ENCODE results near the gene AKAP13.
A peak's percentile ranks its signal among the peaks of the same experiment; 100 is the strongest.

Gene AKAP13

DNA sequence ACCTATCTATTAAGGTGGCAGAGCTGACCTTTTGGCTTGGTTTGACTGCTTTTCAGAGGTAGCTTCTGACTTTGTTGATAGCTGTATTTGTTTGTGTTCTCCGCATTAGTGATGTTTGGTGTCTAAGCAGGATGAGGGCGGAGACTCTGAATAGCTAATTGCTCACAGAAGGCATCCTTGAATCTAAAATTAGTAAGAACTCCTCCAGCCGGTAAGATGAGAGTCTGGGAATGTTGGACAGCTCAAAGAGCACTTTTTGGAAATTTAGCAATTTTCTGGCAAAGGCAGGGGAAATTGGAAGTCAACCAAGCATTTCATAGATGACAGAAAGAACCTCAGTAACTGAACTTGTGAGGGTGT lies 240.3 kb downstream of the AKAP13 start:
- TF ChIP-seq, protein P1, sequence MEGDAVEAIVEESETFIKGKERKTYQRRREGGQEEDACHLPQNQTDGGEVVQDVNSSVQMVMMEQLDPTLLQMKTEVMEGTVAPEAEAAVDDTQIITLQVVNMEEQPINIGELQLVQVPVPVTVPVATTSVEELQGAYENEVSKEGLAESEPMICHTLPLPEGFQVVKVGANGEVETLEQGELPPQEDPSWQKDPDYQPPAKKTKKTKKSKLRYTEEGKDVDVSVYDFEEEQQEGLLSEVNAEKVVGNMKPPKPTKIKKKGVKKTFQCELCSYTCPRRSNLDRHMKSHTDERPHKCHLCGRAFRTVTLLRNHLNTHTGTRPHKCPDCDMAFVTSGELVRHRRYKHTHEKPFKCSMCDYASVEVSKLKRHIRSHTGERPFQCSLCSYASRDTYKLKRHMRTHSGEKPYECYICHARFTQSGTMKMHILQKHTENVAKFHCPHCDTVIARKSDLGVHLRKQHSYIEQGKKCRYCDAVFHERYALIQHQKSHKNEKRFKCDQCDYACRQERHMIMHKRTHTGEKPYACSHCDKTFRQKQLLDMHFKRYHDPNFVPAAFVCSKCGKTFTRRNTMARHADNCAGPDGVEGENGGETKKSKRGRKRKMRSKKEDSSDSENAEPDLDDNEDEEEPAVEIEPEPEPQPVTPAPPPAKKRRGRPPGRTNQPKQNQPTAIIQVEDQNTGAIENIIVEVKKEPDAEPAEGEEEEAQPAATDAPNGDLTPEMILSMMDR (conservative IDR thresholded peaks at IDR 0.05; ENCODE audit: low read length) = no peak
- DNase-seq (ENCODE audit: low read depth) = peak; percentile 90
- peak overlapping the region; percentile 74 for H3K4me3 ChIP-seq (ENCODE audit: low read length)

DNA sequence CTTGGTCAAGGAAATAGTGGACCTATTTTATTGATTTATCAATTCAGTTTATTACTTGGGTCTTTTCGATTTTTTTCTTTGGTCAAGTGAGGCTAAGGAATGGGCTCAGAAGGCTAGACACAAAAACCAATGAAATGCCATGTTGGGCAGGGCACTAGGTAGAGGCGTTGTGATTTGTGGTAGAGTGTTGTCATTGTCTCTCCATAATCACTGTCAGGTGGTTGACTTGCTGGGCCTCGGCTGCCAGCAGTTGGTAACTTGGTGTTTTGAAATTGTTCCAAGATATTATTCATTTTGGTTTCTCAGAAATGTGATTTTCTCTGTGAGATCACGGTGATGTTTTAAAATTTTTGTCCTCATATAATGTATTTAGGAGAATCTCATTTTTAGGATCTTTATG lies 240.7 kb downstream of the AKAP13 start:
- H3K4me3 ChIP-seq (ENCODE audit: low read length) = peak overlapping the region; percentile 74
- TF ChIP-seq, protein P1 (conservative IDR thresholded peaks at IDR 0.05; ENCODE audit: low read length) = no peak
- DNase-seq (ENCODE audit: low read depth) = peak; percentile 70

- TF ChIP-seq, protein P1 (conservative IDR thresholded peaks at IDR 0.05; ENCODE audit: low read length) = no peak
- peak overlapping the region; percentile 74 for H3K4me3 ChIP-seq (ENCODE audit: low read length)
- peak; percentile 83 for DNase-seq (ENCODE audit: low read depth)
These were observed 241.9 kb downstream of the AKAP13 start for GRCh38 chr15:85622221-85622831.

DNA sequence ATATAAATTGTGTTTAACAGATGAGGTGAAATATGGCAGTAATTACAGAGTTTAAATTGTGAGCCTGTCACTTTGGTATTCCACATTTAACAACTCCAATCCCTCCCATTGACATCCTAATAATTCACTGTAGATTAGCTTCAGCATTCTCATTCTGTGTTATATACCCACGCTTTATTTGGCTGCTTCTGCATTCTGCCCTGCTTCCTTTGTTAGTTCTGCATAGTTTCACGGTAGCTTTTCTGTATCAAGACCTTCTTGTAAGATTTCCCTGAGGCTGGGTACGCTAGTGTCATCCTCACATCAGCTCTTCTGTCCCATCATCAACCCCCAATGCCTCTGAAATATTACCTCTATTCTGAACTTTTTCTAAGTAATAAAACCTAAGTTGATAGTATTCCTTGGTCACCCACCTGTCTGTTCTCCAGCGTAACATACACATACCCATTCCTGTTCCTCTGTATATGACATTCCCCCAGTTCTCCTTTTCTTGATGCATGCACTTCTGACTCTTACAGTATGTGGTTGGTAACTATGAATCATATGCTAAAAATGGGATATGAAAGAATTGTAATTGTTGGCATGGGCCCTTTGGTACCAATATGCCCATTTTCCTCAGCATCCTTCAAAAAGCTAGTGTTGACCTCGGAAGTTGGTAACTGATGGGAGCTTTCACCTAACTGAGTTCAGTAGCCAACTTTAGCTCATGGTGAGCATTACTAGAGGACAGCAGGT lies 243.1 kb downstream of the AKAP13 start:
- peak overlapping the region; percentile 3; the same call in 1 of the 2 replicates for H3K4me3 ChIP-seq (ENCODE audit: low read length)
- peak; percentile 45 for DNase-seq (ENCODE audit: low read depth)
- TF ChIP-seq, protein P1 (conservative IDR thresholded peaks at IDR 0.05; ENCODE audit: low read length) = no peak

DNA sequence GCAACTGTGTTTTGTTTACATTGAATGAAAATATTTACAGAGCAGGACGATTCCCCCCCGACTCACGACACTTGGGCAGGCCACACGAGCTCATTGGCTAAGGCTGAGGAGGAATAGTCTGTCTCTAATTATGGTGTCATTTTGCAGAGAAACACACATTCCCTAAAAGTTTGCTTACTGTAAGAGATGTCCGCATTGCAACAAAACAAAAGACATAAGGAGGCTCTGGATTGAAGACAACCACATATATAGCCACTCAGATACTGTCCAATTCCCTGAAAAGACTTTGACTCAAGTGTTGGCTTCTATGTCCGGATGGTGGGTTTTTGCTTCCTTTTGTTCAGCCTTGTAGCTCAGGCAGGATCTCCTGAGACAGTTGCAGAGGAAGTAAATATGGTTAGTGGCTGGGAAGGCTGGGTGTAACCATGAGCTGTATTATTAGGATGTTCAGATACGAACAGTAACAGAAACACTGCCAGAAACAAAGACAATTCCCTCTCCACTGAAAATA lies 243.9 kb downstream of the AKAP13 start:
- H3K4me3 ChIP-seq (ENCODE audit: low read length) = no peak overlapping the region
- peak; percentile 61 for DNase-seq (ENCODE audit: low read depth)
- TF ChIP-seq, protein P1 (conservative IDR thresholded peaks at IDR 0.05; ENCODE audit: low read length) = no peak

DNA sequence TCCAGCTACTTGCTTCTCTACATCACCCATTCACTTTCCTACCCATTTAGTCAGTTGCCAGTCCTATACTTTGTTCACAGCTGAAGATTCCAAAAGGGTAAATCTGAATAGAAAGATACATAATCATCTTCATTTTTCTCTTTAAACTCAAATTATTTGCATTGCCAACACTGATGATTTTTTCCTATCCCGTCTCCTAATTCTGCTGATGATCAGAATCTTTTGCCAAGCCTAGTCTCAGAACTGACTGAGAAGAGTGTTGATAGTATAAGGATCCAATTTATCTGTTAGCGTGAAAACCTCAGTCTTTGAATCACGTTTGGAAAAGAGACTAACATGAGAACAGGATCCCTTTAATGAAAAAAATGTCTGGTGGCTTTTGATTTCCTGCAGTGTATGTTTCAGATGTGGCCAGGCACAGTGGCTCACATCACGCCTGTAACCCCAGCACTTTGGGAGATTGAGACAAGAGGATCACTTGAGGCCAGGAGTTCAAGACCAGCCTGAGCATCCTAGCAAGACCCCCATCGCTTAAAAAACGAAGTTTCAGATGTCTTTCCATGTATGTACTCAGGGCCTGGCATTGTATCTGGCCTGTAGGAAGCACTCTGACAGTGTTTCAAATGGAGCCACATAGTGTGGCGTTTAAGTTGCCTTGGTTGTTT lies 244.9 kb downstream of the AKAP13 start:
- no peak overlapping the region for H3K4me3 ChIP-seq (ENCODE audit: low read length)
- DNase-seq (ENCODE audit: low read depth) = no peak
- TF ChIP-seq, protein P1 (conservative IDR thresholded peaks at IDR 0.05; ENCODE audit: low read length) = no peak

Measured in AG10803 (cell line).